ENCODE results near the gene PHOSPHO2. TPM values are rescaled to one million over a fixed set of nuclear protein-coding genes. Genes with fewer than 3 reads are reported as not detected.

PHOSPHO2 gene
- total RNA-seq, 1 donor from 2014 or later, result 9.6 TPM

DNA sequence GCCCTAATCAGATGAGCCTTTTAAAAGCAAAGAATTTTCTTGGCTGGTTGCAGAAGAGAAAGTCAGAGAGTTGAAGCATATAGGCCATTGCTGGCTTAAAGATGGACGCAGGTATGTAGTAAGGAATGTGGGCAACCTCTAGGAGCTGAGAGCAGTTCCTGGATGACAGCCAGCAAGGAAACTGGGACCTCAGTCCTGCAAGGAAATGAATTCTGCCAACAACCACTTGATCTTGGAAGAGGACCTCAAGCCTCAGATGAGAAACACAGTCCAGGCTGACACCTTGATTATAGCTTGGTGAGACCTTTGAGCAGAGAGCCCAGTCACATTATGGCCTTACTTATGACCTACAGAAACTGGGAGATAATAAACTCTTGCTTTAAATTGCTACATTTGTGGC lies 15.7 kb downstream of the PHOSPHO2 start:
- Mint-ChIP-seq H3K4me1 (ENCODE audit: low read depth, unreplicated experiment) (peaks cover under 1% of the 10 kb centered on the region), H3K9me3 (ENCODE audit: unreplicated experiment) (no peaks in the 10 kb centered on the region), H3K27me3 (ENCODE audit: unreplicated experiment) (peaks cover 4% of the 10 kb centered on the region), H3K4me3 (ENCODE audit: unreplicated experiment) (no peak overlapping the region), H3K27ac (ENCODE audit: unreplicated experiment) (no peak overlapping the region), H3K36me3 (ENCODE audit: unreplicated experiment) (no peaks in the 10 kb centered on the region)
- DNase-seq, result no peak
- TF ChIP-seq, protein P1, sequence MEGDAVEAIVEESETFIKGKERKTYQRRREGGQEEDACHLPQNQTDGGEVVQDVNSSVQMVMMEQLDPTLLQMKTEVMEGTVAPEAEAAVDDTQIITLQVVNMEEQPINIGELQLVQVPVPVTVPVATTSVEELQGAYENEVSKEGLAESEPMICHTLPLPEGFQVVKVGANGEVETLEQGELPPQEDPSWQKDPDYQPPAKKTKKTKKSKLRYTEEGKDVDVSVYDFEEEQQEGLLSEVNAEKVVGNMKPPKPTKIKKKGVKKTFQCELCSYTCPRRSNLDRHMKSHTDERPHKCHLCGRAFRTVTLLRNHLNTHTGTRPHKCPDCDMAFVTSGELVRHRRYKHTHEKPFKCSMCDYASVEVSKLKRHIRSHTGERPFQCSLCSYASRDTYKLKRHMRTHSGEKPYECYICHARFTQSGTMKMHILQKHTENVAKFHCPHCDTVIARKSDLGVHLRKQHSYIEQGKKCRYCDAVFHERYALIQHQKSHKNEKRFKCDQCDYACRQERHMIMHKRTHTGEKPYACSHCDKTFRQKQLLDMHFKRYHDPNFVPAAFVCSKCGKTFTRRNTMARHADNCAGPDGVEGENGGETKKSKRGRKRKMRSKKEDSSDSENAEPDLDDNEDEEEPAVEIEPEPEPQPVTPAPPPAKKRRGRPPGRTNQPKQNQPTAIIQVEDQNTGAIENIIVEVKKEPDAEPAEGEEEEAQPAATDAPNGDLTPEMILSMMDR (IDR thresholded peaks at IDR 0.05; ENCODE audit: partially characterized antibody, unreplicated experiment), result no peak

GRCh38 chr2:169711751-169712509 lies 17.7 kb downstream of the PHOSPHO2 start:
- H3K4me1 Mint-ChIP-seq (ENCODE audit: low read depth, unreplicated experiment), result peaks cover 13% of the 10 kb centered on the region
- peaks cover 6% of the 10 kb centered on the region for H3K27me3 Mint-ChIP-seq (ENCODE audit: unreplicated experiment)
- DNase-seq, result no peak
- peaks cover 2% of the 10 kb centered on the region for H3K9me3 Mint-ChIP-seq (ENCODE audit: unreplicated experiment)
- TF ChIP-seq, protein P1 (IDR thresholded peaks at IDR 0.05; ENCODE audit: partially characterized antibody, unreplicated experiment), result no peak
- H3K36me3 Mint-ChIP-seq (ENCODE audit: unreplicated experiment), result no peaks in the 10 kb centered on the region
- no peak overlapping the region for H3K4me3 Mint-ChIP-seq (ENCODE audit: unreplicated experiment)
- no peak overlapping the region for H3K27ac Mint-ChIP-seq (ENCODE audit: unreplicated experiment)

GRCh38 chr2:169712791-169713227 lies 18.5 kb downstream of the PHOSPHO2 start:
- Mint-ChIP-seq H3K27ac (ENCODE audit: unreplicated experiment) (no peak overlapping the region), H3K4me3 (ENCODE audit: unreplicated experiment) (no peak overlapping the region), H3K9me3 (ENCODE audit: unreplicated experiment) (peaks cover 4% of the 10 kb centered on the region), H3K4me1 (ENCODE audit: low read depth, unreplicated experiment) (peaks cover 18% of the 10 kb centered on the region), H3K27me3 (ENCODE audit: unreplicated experiment) (peaks cover 8% of the 10 kb centered on the region), H3K36me3 (ENCODE audit: unreplicated experiment) (no peaks in the 10 kb centered on the region)
- no peak for DNase-seq
- TF ChIP-seq, protein P1 (IDR thresholded peaks at IDR 0.05; ENCODE audit: partially characterized antibody, unreplicated experiment), result no peak

DNA sequence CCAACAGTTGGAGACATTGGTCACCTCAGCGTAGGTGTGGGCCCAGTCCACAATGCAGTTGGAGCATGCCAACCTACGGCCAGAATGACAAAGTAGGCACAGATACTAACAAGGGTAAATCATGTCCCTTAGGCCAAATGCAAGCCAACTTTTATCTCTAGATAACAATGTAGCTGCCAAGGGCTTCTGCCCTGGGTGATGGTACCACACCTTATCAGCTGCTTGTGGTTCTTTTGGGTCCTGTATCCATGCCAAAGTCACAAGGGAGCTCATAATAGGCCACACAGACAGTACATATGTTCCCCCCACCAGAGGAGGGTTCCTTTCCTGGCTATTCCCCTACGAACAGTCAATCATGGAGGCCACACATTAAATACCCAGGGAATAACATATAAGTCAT lies 19.1 kb downstream of the PHOSPHO2 start:
- Mint-ChIP-seq H3K4me3 (ENCODE audit: unreplicated experiment) (no peak overlapping the region), H3K9me3 (ENCODE audit: unreplicated experiment) (peaks cover 6% of the 10 kb centered on the region), H3K36me3 (ENCODE audit: unreplicated experiment) (no peaks in the 10 kb centered on the region), H3K27ac (ENCODE audit: unreplicated experiment) (no peak overlapping the region), H3K4me1 (ENCODE audit: low read depth, unreplicated experiment) (peaks cover 19% of the 10 kb centered on the region), H3K27me3 (ENCODE audit: unreplicated experiment) (peaks cover 8% of the 10 kb centered on the region)
- TF ChIP-seq, protein P1 (IDR thresholded peaks at IDR 0.05; ENCODE audit: partially characterized antibody, unreplicated experiment), result no peak
- DNase-seq, result no peak

GRCh38 chr2:169714699-169715098 lies 20.4 kb downstream of the PHOSPHO2 start:
- H3K27ac Mint-ChIP-seq (ENCODE audit: unreplicated experiment), result no peak overlapping the region
- H3K36me3 Mint-ChIP-seq (ENCODE audit: unreplicated experiment), result no peaks in the 10 kb centered on the region
- DNase-seq, result no peak
- H3K4me1 Mint-ChIP-seq (ENCODE audit: low read depth, unreplicated experiment), result peaks cover 19% of the 10 kb centered on the region
- H3K9me3 Mint-ChIP-seq (ENCODE audit: unreplicated experiment), result peaks cover 6% of the 10 kb centered on the region
- TF ChIP-seq, protein P1 (IDR thresholded peaks at IDR 0.05; ENCODE audit: partially characterized antibody, unreplicated experiment), result no peak
- H3K27me3 Mint-ChIP-seq (ENCODE audit: unreplicated experiment), result peaks cover 8% of the 10 kb centered on the region
- no peak overlapping the region for H3K4me3 Mint-ChIP-seq (ENCODE audit: unreplicated experiment)
